GM19351 (cell line): ENCODE data around the gene FOXN3.
A peak's percentile ranks its signal among the peaks of the same experiment; 100 is the strongest.

Experiments used
- ATAC-seq: cut with Tn5 transposase; IDR thresholded peaks from one replicate; pipeline ENCODE4 v1.9.1; 2021; ENCODE audit warnings: mild to moderate bottlenecking, moderate library complexity; ENCODE audit not compliant: unreplicated experiment

FOXN3 gene

GRCh38 chr14:89432226-89432625 lies 15.2 kb upstream of the FOXN3 start:
- ATAC-seq, result no peak

- ATAC-seq, result peak; percentile 89
Observed at GRCh38 chr14:89430391-89431236, 13.6 kb upstream of the FOXN3 start.

GRCh38 chr14:89429199-89430181 lies 12.5 kb upstream of the FOXN3 start:
- no peak for ATAC-seq

GRCh38 chr14:89428546-89429198 lies 11.6 kb upstream of the FOXN3 start:
- ATAC-seq, result no peak

- ATAC-seq, result no peak
Observed at GRCh38 chr14:89428173-89428523, 11.1 kb upstream of the FOXN3 start.

- ATAC-seq, result no peak
Observed at GRCh38 chr14:89427426-89428172, 10.6 kb upstream of the FOXN3 start.

GRCh38 chr14:89425931-89426330 lies 8.9 kb upstream of the FOXN3 start:
- peak; percentile 31 for ATAC-seq

- ATAC-seq, result no peak
Observed at GRCh38 chr14:89424241-89424640, 7.2 kb upstream of the FOXN3 start.

GRCh38 chr14:89422952-89423345 lies 5.9 kb upstream of the FOXN3 start:
- ATAC-seq, result no peak

GRCh38 chr14:89422181-89422951 lies 5.3 kb upstream of the FOXN3 start:
- ATAC-seq, result no peak

GRCh38 chr14:89420502-89420901 lies 3.5 kb upstream of the FOXN3 start:
- no peak for ATAC-seq

- no peak for ATAC-seq
Observed at GRCh38 chr14:89419973-89420482, 3.0 kb upstream of the FOXN3 start.

GRCh38 chr14:89418976-89419375 lies 1.9 kb upstream of the FOXN3 start:
- ATAC-seq, result no peak

GRCh38 chr14:89418452-89418851 lies 1.4 kb upstream of the FOXN3 start:
- ATAC-seq, result no peak

GRCh38 chr14:89417465-89418225 lies 612 bp upstream of the FOXN3 start:
- peak; percentile 51 for ATAC-seq

- ATAC-seq, result peak; percentile 81
Observed at GRCh38 chr14:89416002-89416995, 734 bp downstream of the FOXN3 start.

- ATAC-seq, result no peak
Observed at GRCh38 chr14:89415159-89415558, 1.9 kb downstream of the FOXN3 start.

- no peak for ATAC-seq
Observed at GRCh38 chr14:89411976-89412375, 5.1 kb downstream of the FOXN3 start.
